Suprapubic skin (tissue), 4 donors: ENCODE data around the gene B4GALT5. TPM values are rescaled to one million over a fixed set of nuclear protein-coding genes. Genes with fewer than 3 reads are reported as not detected.
"Not testable (repeated sequence)": the region's sequence is repeated elsewhere in the genome, so short reads cannot be mapped to it uniquely, and the experiment has no call there.

Experiments
- DNase-seq, 2 donors: peaks; one replicate each; pipeline ENCODE4 v3.0.0-alpha.2; 2019; ENCODE audit warnings: low spot score in 2 of 2
- H3K27ac ChIP-seq: fragments of 200-600 bp; sonication (generic); one replicate; pipeline ENCODE4 v1.5.1; 2019
- H3K27me3 ChIP-seq: fragments of 200-600 bp; sonication (generic); one replicate; pipeline ENCODE4 v1.5.1; 2019
- H3K36me3 ChIP-seq: fragments of 200-600 bp; sonication (generic); one replicate; pipeline ENCODE4 v1.5.1; 2019
- H3K4me1 ChIP-seq: fragments of 200-600 bp; sonication (generic); one replicate; pipeline ENCODE4 v1.5.1; 2019
- H3K4me3 ChIP-seq: fragments of 200-600 bp; sonication (generic); one replicate; pipeline ENCODE4 v1.5.1; 2019; ENCODE audit warnings: mild to moderate bottlenecking
- H3K9me3 ChIP-seq: fragments of 200-600 bp; sonication (generic); one replicate; pipeline ENCODE4 v1.5.1; 2019
- CTCF ChIP-seq, 2 donors: fragments of 200-600 bp in 1 of 2; fragments of 450-650 bp in 1 of 2; sonication (generic) in 1 of 2; IDR thresholded peaks; one replicate each; pipeline ENCODE4 v1.5.1; 2016 to 2019; ENCODE audit warnings: antibody characterized with exemption in 2 of 2, mild to moderate bottlenecking in 1 of 2, moderate library complexity in 1 of 2
- EP300 ChIP-seq: sonication (generic); formaldehyde crosslinking; IDR thresholded peaks from one replicate; pipeline ENCODE4 v1.6.1; 2017; ENCODE audit warnings: antibody characterized with exemption
- POLR2A ChIP-seq, 2 donors: fragments of 450-650 bp; IDR thresholded peaks; one replicate each; pipeline ENCODE4 v1.6.1; 2017; ENCODE audit warnings: antibody characterized with exemption in 2 of 2, mild to moderate bottlenecking in 2 of 2, moderate library complexity in 2 of 2
- POLR2AphosphoS5 ChIP-seq, 3 donors: sonication (generic); formaldehyde crosslinking; IDR thresholded peaks; one replicate each; pipeline ENCODE4 v1.6.1; 2017; ENCODE audit warnings: antibody characterized with exemption in 3 of 3
- WGBS: methylation state at CpG from one replicate; pipeline ENCODE4 v1.1.5; 2018; 5-methylcytosine and 5-hydroxymethylcytosine counted together
- total RNA-seq, 4 donors: library from RNA; depleted of rRNA; stranded (reverse); fragments of >200 nt; gene quantifications; one replicate each; pipeline ENCODE4 v1.1.0, GENCODE V29; 2016

The B4GALT5 gene
- total RNA-seq, 4 donors from 2014 or later: 8.8 to 12.7 (median 10.1) TPM

- H3K4me1 ChIP-seq: peaks cover 61% of the 10 kb centered on the region
Measured at GRCh38 chr20:49674383-49675352, 39.0 kb downstream of the B4GALT5 start.

GRCh38 chr20:49672096-49672664, 41.5 kb downstream of the B4GALT5 start:
- H3K4me1 ChIP-seq: peaks cover 44% of the 10 kb centered on the region
- H3K27me3 ChIP-seq: no peaks in the 10 kb centered on the region
- no peaks in the 10 kb centered on the region for H3K36me3 ChIP-seq
- H3K27ac ChIP-seq: no peak overlapping the region
- no peak overlapping the region for H3K4me3 ChIP-seq
- TF ChIP-seq POLR2A (IDR thresholded peaks at IDR 0.05) (no peak), CTCF (IDR thresholded peaks at IDR 0.05) (no peak), POLR2AphosphoS5 (IDR thresholded peaks at IDR 0.05) (no peak), EP300 (no peak)
- H3K9me3 ChIP-seq: no peaks in the 10 kb centered on the region
- 38% methylated on average over 2 of the region's 2 CpGs for WGBS
- no peak for DNase-seq

More at GRCh38 chr20:49674383-49675352, 39.0 kb downstream of the B4GALT5 start:
- H3K27ac ChIP-seq: no peak overlapping the region
- TF ChIP-seq CTCF (IDR thresholded peaks at IDR 0.05): no peak
- no peak for TF ChIP-seq EP300
- no peak for TF ChIP-seq POLR2A (IDR thresholded peaks at IDR 0.05)
- TF ChIP-seq POLR2AphosphoS5 (IDR thresholded peaks at IDR 0.05): no peak
- no peak overlapping the region for H3K4me3 ChIP-seq
- no peaks in the 10 kb centered on the region for H3K27me3 ChIP-seq
- no peak for DNase-seq
- no peaks in the 10 kb centered on the region for H3K36me3 ChIP-seq
- no peaks in the 10 kb centered on the region for H3K9me3 ChIP-seq
- WGBS: 76% methylated on average over 10 of the region's 10 CpGs

GRCh38 chr20:49671433-49671832, 42.2 kb downstream of the B4GALT5 start:
- Histone ChIP-seq H3K27ac (no peak overlapping the region), H3K4me1 (peaks cover 36% of the 10 kb centered on the region)
- WGBS: 47% methylated on average over 1 of the region's 1 CpG

GRCh38 chr20:49669601-49670189, 44.0 kb downstream of the B4GALT5 start:
- H3K4me3 ChIP-seq: no peak overlapping the region
- no peaks in the 10 kb centered on the region for H3K9me3 ChIP-seq
- 78% methylated on average over 7 of the region's 7 CpGs for WGBS
- no peaks in the 10 kb centered on the region for H3K27me3 ChIP-seq
- H3K27ac ChIP-seq: no peak overlapping the region
- no peaks in the 10 kb centered on the region for H3K36me3 ChIP-seq
- peaks cover 19% of the 10 kb centered on the region for H3K4me1 ChIP-seq
- TF ChIP-seq POLR2A (IDR thresholded peaks at IDR 0.05) (no peak), CTCF (IDR thresholded peaks at IDR 0.05) (no peak), POLR2AphosphoS5 (IDR thresholded peaks at IDR 0.05) (no peak), EP300 (no peak)
- DNase-seq: no peak

More at GRCh38 chr20:49671433-49671832, 42.2 kb downstream of the B4GALT5 start:
- no peak for TF ChIP-seq POLR2A (IDR thresholded peaks at IDR 0.05)
- no peak for TF ChIP-seq POLR2AphosphoS5 (IDR thresholded peaks at IDR 0.05)
- TF ChIP-seq CTCF (IDR thresholded peaks at IDR 0.05): no peak
- no peak for TF ChIP-seq EP300
- Histone ChIP-seq H3K9me3 (no peaks in the 10 kb centered on the region), H3K4me3 (no peak overlapping the region), H3K27me3 (no peaks in the 10 kb centered on the region), H3K36me3 (no peaks in the 10 kb centered on the region)
- no peak for DNase-seq

GRCh38 chr20:49668878-49669195, 44.8 kb downstream of the B4GALT5 start:
- not testable (repeated sequence) for H3K27ac ChIP-seq, DNase-seq, H3K36me3 ChIP-seq, H3K9me3 ChIP-seq, H3K4me3 ChIP-seq, H3K27me3 ChIP-seq
- WGBS: 73% methylated on average over 2 of the region's 2 CpGs
- peaks cover 12% of the 10 kb centered on the region for H3K4me1 ChIP-seq
